Measurements from ENCODE around the gene RASGEF1B. TPM values are rescaled to one million over a fixed set of nuclear protein-coding genes. Genes with fewer than 3 reads are reported as not detected.

Gene RASGEF1B
- total and polyA plus RNA-seq, 2 of the 4 experiments (the other 2 are of a cell fraction) = 0.09 to 0.36 TPM

GRCh38 chr4:81491943-81492342 lies 20.2 kb upstream of the RASGEF1B start:
- Histone ChIP-seq H3K9ac (ENCODE audit: low read depth, low read length) (no peak overlapping the region), H4K20me1 (ENCODE audit: insufficient read depth, low read length) (no peaks in the 10 kb centered on the region), H3K18ac (ENCODE audit: low read depth, low read length) (no peak overlapping the region), H3K4me2 (ENCODE audit: low read depth, low read length) (no peak overlapping the region), H3K4ac (ENCODE audit: low read depth, low read length) (no peak overlapping the region), H3K9me1 (ENCODE audit: insufficient read depth, low read length) (no peaks in the 10 kb centered on the region), H3K4me3 (ENCODE audit: insufficient read depth, low read depth, low read length) (no peak overlapping the region), H2AK5ac (ENCODE audit: low read depth, low read length) (no peak overlapping the region), H2BK5ac (ENCODE audit: low read depth, low read length, poor library complexity, severe bottlenecking) (no peak overlapping the region), H4K91ac (ENCODE audit: insufficient read depth, low read depth, low read length) (no peak overlapping the region), H3K36me3 (ENCODE audit: control insufficient read depth, insufficient read depth, low read length) (no peaks in the 10 kb centered on the region), H3K27ac (ENCODE audit: insufficient read depth, low read length) (no peak overlapping the region), H3K14ac (replicated peaks; ENCODE audit: low read depth, low read length) (no peak overlapping the region), H3K23ac (ENCODE audit: low read depth, low read length) (no peak overlapping the region), H2BK20ac (ENCODE audit: low read depth, low read length) (no peak overlapping the region), H3K9me3 (ENCODE audit: control insufficient read depth, insufficient read depth, low read length) (no peaks in the 10 kb centered on the region), H4K5ac (ENCODE audit: low read depth, low read length) (no peak overlapping the region), H3K4me1 (ENCODE audit: control insufficient read depth, insufficient read depth, low read length) (no peaks in the 10 kb centered on the region), H2BK120ac (ENCODE audit: low read depth, low read length) (no peak overlapping the region), H3K27me3 (ENCODE audit: control insufficient read depth, insufficient read depth, low read length) (no peaks in the 10 kb centered on the region), H2BK15ac (ENCODE audit: low read depth, low read length) (no peak overlapping the region), H2AK9ac (replicated peaks; ENCODE audit: low read depth, low read length, poor library complexity) (no peak overlapping the region), H4K8ac (ENCODE audit: low read depth in 2 of 2, low read length in 2 of 2) (no peak overlapping the region), H2AFZ (replicated peaks; ENCODE audit: low read length, poor library complexity) (no peak overlapping the region), H3K79me1 (ENCODE audit: low read depth in 1 of 2, low read length in 2 of 2) (no peaks in the 10 kb centered on the region), H3K56ac (ENCODE audit: extremely low read depth, insufficient read depth, low read length) (no peak overlapping the region)
- BruUV-seq (replicated peaks) = no TSS peak
- in situ Hi-C loops (cut with MboI; ENCODE audit: low sequenced_read_pairs) = no loop called here
- dilution Hi-C loops (cut with HindIII; ENCODE audit: low sequenced_read_pairs, unreplicated experiment) = no loop called here
- no peak for DNase-seq
- TF ChIP-seq RCOR1 (IDR thresholded peaks at IDR 0.05; ENCODE audit: insufficient replicate concordance, low read length) (no peak), MXI1 (IDR thresholded peaks at IDR 0.05; ENCODE audit: borderline replicate concordance, low read depth, low read length) (no peak)
- WGBS, 2 experiments (ENCODE audit: extremely low coverage in 2 of 2, insufficient read length in 1 of 2) = no CpG with 5 or more reads among the region's 1 CpG
- intact Hi-C loops (cut with micrococcal nuclease) = no loop called here
- ATAC-seq (ENCODE audit: low read depth) = no peak
- CTCF ChIA-PET = no interaction called here
- POLR2A ChIA-PET (ENCODE audit: unreplicated experiment) = no interaction called here

Data from IMR-90 (cell line).